AG08396 (cell line): ENCODE measurements around the gene SYTL2.

Experiments
- DNase-seq: peaks from one replicate; pipeline ENCODE4 v3.0.0; 2012; ENCODE audit warnings: low spot score, mixed read lengths

The SYTL2 gene

GRCh38 chr11:85732965-85733364 lies 78.0 kb downstream of the SYTL2 start:
- no peak for DNase-seq

GRCh38 chr11:85726381-85726780 lies 84.6 kb downstream of the SYTL2 start:
- DNase-seq, result no peak

GRCh38 chr11:85725510-85726258 lies 85.3 kb downstream of the SYTL2 start:
- peak; percentile 60 for DNase-seq

GRCh38 chr11:85724748-85725465 lies 86.0 kb downstream of the SYTL2 start:
- DNase-seq, result no peak

- no peak for DNase-seq
These were observed 87.9 kb downstream of the SYTL2 start for GRCh38 chr11:85723088-85723487.

GRCh38 chr11:85721191-85721590 lies 89.8 kb downstream of the SYTL2 start:
- no peak for DNase-seq

- peak; percentile 88 for DNase-seq
These were observed 91.7 kb downstream of the SYTL2 start for GRCh38 chr11:85718991-85719807.

- no peak for DNase-seq
These were observed 92.6 kb downstream of the SYTL2 start for GRCh38 chr11:85718126-85718943.

- no peak for DNase-seq
These were observed 93.5 kb downstream of the SYTL2 start for GRCh38 chr11:85717429-85717828.

GRCh38 chr11:85712953-85713352 lies 98.0 kb downstream of the SYTL2 start:
- DNase-seq, result no peak

GRCh38 chr11:85710917-85711316 lies 100.0 kb downstream of the SYTL2 start:
- no peak for DNase-seq

- no peak for DNase-seq
These were observed 100.8 kb downstream of the SYTL2 start for GRCh38 chr11:85709941-85710702.

GRCh38 chr11:85705800-85706199 lies 105.1 kb downstream of the SYTL2 start:
- DNase-seq, result no peak

GRCh38 chr11:85704967-85705366 lies 106.0 kb downstream of the SYTL2 start:
- no peak for DNase-seq

- DNase-seq, result no peak
These were observed 110.8 kb downstream of the SYTL2 start for GRCh38 chr11:85699957-85700741.

GRCh38 chr11:85698195-85698594 lies 112.7 kb downstream of the SYTL2 start:
- no peak for DNase-seq

- no peak for DNase-seq
These were observed 113.2 kb downstream of the SYTL2 start for GRCh38 chr11:85697747-85698146.

- DNase-seq, result no peak
These were observed 115.4 kb downstream of the SYTL2 start for GRCh38 chr11:85695546-85695945.

GRCh38 chr11:85694385-85694980 lies 116.5 kb downstream of the SYTL2 start:
- peak; percentile 22 for DNase-seq
